Measurements from ENCODE around the gene NUDT1. TPM values are rescaled to one million over a fixed set of nuclear protein-coding genes. Genes with fewer than 3 reads are reported as not detected.

Gene NUDT1
- total RNA-seq, 4 donors from 2014 or later, result 4.2 to 23.6 (median 9.5) TPM; not detected in 1

GRCh38 chr7:2224491-2224928 is 17.5 kb upstream of the NUDT1 start:
- no peaks in the 10 kb centered on the region for H3K27me3 ChIP-seq
- TF ChIP-seq POLR2A (IDR thresholded peaks at IDR 0.05) (no peak), CTCF (IDR thresholded peaks at IDR 0.05) (no peak), POLR2AphosphoS5 (IDR thresholded peaks at IDR 0.05) (no peak)
- H3K36me3 ChIP-seq, result peaks cover 0 to 4% (median 0%) of the 10 kb centered on the region in 4 donors
- no peak overlapping the region for H3K27ac ChIP-seq
- H3K9me3 ChIP-seq, result no peaks in the 10 kb centered on the region
- DNase-seq, result no peak
- no peak overlapping the region for H3K4me3 ChIP-seq
- no peaks in the 10 kb centered on the region for H3K4me1 ChIP-seq
- 84 to 95% methylated on average over 5 to 13 of the region's 13 CpGs for WGBS, 2 donors (ENCODE audit: low coverage in 1 of 2)
- in situ Hi-C loops (cut with MboI; ENCODE audit: low pct_ligation_motif_present in 1 of 4, low pct_unique_long_range_greater_than_20kb in 1 of 4, low sequenced_read_pairs in 3 of 4), result loop anchor here in 3 of 4 donors (25.0 kb wide), 2 partner anchors 562 to 637 kb away; partner anchors contain the start of gene ELFN1 (in 2 of the 3)
- intact Hi-C loops (cut with DNase I; ENCODE audit: low total_unique reads), result no loop called here

- Histone ChIP-seq H3K27ac (no peak overlapping the region), H3K9me3 (no peaks in the 10 kb centered on the region), H3K4me1 (no peaks in the 10 kb centered on the region), H3K27me3 (no peaks in the 10 kb centered on the region), H3K36me3 (peaks cover 0 to 4% (median 0%) of the 10 kb centered on the region in 4 donors), H3K4me3 (no peak overlapping the region)
- TF ChIP-seq POLR2AphosphoS5 (IDR thresholded peaks at IDR 0.05) (no peak), EP300 (IDR thresholded peaks at IDR 0.05; ENCODE audit: low read depth) (no peak)
- intact Hi-C loops (cut with DNase I; ENCODE audit: low total_unique reads), result no loop called here
- 69% methylated on average over 4 of the region's 4 CpGs; no CpG with 5 or more reads in 1 of the 2 donors for WGBS, 2 donors (ENCODE audit: low coverage in 1 of 2)
- in situ Hi-C loops (cut with MboI; ENCODE audit: low pct_ligation_motif_present in 1 of 4, low pct_unique_long_range_greater_than_20kb in 1 of 4, low sequenced_read_pairs in 3 of 4), result loop anchor here in 3 of 4 donors (25.0 kb wide), 3 partner anchors 137 to 638 kb away; partner anchors contain the start of genes EIF3B (in 2 of the 3) and ELFN1 (in 2 of the 3)
- DNase-seq, result no peak
Observed at GRCh38 chr7:2224934-2225333, 17.1 kb upstream of the NUDT1 start.

- Histone ChIP-seq H3K36me3 (peaks cover 0 to 4% (median 0%) of the 10 kb centered on the region in 4 donors), H3K4me1 (no peaks in the 10 kb centered on the region), H3K27ac (no peak overlapping the region), H3K9me3 (no peaks in the 10 kb centered on the region), H3K4me3 (no peak overlapping the region), H3K27me3 (no peaks in the 10 kb centered on the region)
- no peak for DNase-seq
- 89 to 95% methylated on average over 5 to 13 of the region's 14 CpGs for WGBS, 2 donors (ENCODE audit: low coverage in 1 of 2)
- TF ChIP-seq POLR2A (IDR thresholded peaks at IDR 0.05), result no peak
- no peak for TF ChIP-seq EP300 (IDR thresholded peaks at IDR 0.05; ENCODE audit: low read depth)
- no peak for TF ChIP-seq CTCF (IDR thresholded peaks at IDR 0.05)
- TF ChIP-seq POLR2AphosphoS5 (IDR thresholded peaks at IDR 0.05), result no peak
- intact Hi-C loops (cut with DNase I; ENCODE audit: low total_unique reads) (no loop called here), in situ Hi-C loops (cut with MboI; ENCODE audit: low pct_ligation_motif_present in 1 of 4, low pct_unique_long_range_greater_than_20kb in 1 of 4, low sequenced_read_pairs in 3 of 4) (loop anchor here in 2 of 4 donors (25.0 kb wide), 1 partner anchor 137 kb away; the partner anchor contains the start of gene EIF3B (in 2 of the 2))
Observed at GRCh38 chr7:2225336-2225735, 16.7 kb upstream of the NUDT1 start.

GRCh38 chr7:2225830-2226229 is 16.2 kb upstream of the NUDT1 start:
- intact Hi-C loops (cut with DNase I; ENCODE audit: low total_unique reads), result no loop called here
- H3K4me1 ChIP-seq, result peaks cover 1 to 5% (median 3%) of the 10 kb centered on the region in 4 donors
- no peak for TF ChIP-seq CTCF (IDR thresholded peaks at IDR 0.05)
- no peak for TF ChIP-seq POLR2A (IDR thresholded peaks at IDR 0.05)
- TF ChIP-seq EP300 (IDR thresholded peaks at IDR 0.05; ENCODE audit: low read depth), result no peak
- TF ChIP-seq POLR2AphosphoS5 (IDR thresholded peaks at IDR 0.05), result no peak
- H3K9me3 ChIP-seq, result no peaks in the 10 kb centered on the region
- no peak for DNase-seq
- no peaks in the 10 kb centered on the region for H3K27me3 ChIP-seq
- in situ Hi-C loops (cut with MboI; ENCODE audit: low pct_ligation_motif_present in 1 of 4, low pct_unique_long_range_greater_than_20kb in 1 of 4, low sequenced_read_pairs in 3 of 4), result loop anchor here in 2 of 4 donors (25.0 kb wide), 1 partner anchor 136 kb away; the partner anchor contains the start of gene EIF3B (in 2 of the 2)
- H3K4me3 ChIP-seq, result no peak overlapping the region
- WGBS, 2 donors (ENCODE audit: low coverage in 1 of 2), result 91 to 100% methylated on average over 6 to 12 of the region's 13 CpGs
- H3K27ac ChIP-seq, result no peak overlapping the region
- H3K36me3 ChIP-seq, result peaks cover 0 to 4% (median 0%) of the 10 kb centered on the region in 4 donors

All from transverse colon (tissue), 4 donors.